Tongue (tissue), 2 donors: ENCODE data around the gene INVS. TPM values are rescaled to one million over a fixed set of nuclear protein-coding genes. Genes with fewer than 3 reads are reported as not detected.
"Not testable (repeated sequence)": the region's sequence is repeated elsewhere in the genome, so short reads cannot be mapped to it uniquely, and the experiment has no call there.

ENCODE experiments used
- DNase-seq: peaks from one replicate; pipeline ENCODE4 v3.0.0-alpha.2; 2015
- total RNA-seq: library from RNA; depleted of rRNA; stranded (reverse); fragments of >200 nt; gene quantifications from one replicate; pipeline ENCODE4 v1.2.3, GENCODE V29; 2014

INVS gene
- total RNA-seq, 1 donor from 2014 or later, result 33.7 TPM

DNA sequence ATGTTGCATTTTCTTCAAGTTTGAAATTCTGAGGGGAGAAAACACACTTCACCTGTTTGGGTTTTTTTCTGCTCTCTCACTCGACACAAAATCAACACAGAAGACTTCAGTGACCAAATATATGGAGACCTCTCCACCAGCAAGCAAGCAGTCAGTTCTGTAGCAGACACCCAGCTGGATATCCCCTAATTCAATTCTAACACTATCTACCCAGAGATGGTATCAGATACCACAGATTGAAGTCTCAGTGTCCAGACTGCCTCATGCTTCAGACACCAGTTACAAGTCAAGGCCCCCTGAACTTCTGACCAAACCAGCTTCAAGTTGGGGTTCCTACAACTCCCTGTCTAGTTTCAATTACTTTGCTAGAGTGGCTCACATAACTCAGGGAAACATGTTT, 97.8 kb downstream of the INVS start:
- no peak for DNase-seq

DNA sequence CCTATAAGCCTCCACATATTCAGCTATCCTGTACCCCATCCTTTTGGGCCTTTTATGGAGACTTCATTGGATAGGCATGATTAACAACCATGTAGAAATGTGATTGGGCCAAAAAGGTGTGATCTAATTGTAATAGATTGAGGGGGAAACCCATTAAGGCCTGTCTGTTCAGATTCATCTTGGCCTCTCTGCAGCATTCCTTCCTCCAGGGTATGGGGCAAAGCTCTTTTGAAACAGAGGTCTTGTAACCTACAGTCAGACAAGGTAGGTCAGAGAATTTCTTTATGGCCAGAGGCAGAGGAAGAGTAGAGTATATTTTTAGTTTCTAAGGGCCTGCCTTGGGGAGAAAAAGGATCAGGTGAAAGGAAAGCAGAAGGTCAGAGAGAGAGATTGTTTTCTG, 98.5 kb downstream of the INVS start:
- no peak for DNase-seq

DNA sequence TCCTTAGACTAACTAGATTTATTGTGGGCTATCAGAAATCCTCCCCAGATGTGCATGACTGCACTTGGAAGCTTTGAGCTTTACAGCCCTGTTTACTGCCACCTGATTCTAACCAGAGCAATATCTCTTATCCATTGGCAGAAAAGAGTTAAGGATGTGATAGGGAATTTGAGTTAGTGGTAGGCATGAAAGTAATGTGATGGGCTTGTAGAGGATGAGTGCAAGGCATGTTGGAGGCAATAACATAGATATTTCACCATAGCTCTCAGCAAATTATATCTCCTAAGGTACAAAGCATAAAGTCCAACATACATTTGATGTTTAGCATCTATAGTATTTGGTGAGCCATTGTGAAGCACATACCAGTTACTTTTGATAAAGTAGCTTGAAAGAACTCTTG, 103.8 kb downstream of the INVS start:
- no peak for DNase-seq

DNA sequence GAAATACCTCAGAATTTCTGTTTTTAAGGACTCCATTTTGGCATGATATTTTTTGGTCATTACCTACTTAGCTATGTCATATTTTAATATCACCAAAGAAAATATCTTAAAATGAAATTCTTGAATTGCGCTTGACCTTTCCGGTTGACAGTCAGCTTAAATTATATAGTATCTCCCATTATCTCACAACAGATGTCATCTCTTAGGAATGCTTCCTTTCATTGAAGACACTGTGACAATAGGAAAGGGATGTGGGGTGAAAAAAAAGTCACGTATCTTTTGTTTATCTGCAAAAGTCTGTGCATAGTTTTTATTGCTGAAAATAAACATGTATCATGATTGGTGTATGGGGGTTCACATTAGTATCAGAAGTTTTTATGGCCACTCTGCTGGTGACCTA, 105.8 kb downstream of the INVS start:
- no peak for DNase-seq

DNA sequence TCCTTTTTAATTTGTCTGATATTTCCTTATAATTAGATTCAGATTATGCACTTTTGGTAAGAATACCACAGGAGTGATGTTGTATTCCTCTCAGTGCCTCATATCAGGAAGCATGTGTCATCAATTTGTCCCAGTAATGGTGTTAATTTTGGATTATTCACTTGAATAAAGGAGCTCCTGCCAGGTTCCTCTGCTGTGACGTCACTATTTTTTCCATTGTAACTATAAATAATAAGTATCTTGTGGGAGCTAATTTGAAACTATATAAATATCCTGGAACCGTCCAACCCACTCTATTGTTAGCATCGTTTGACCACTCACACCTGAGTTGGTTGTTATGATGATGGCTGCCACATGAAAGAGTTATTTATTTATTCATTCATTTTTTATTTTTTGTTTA, 107.9 kb downstream of the INVS start:
- DNase-seq, result no peak

DNA sequence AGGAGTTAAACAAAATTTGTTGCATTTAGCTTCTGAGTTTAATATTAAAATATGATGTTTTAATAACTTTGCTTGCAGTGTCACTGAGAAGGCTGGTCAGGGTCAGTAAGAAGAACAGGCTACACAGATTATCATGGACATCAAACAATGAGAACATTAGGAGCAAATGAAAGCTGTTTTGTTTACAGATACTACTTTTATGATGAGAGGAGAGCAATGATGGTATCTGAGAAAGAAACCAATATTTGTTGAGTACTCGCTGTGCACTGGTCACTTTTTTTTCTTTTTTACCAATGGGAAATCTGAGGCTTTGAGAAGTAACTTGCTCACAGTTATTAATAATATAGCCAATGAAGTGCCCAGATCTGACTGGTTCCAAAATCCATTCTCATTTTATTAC, 109.6 kb downstream of the INVS start:
- no peak for DNase-seq

DNA sequence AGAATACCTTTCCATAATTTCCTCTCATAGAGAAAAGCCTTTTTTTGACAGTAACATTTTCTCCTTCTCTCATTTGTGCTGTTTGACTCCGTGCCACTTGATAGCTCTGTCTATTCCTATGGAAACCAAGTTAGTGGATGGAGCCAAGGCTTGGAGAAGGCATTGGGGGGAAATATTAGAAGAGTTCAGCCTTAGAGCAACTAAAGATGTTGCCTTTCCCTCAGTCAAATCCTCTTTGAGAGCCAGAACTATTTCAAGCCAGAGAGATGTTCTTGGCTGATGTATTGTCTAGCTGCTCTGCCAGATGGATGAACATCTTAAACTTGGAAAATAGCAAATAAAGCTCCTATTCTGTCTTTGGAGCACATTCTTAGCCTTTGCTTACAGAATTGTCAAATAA, 112.4 kb downstream of the INVS start:
- DNase-seq, result peak; percentile 66

DNA sequence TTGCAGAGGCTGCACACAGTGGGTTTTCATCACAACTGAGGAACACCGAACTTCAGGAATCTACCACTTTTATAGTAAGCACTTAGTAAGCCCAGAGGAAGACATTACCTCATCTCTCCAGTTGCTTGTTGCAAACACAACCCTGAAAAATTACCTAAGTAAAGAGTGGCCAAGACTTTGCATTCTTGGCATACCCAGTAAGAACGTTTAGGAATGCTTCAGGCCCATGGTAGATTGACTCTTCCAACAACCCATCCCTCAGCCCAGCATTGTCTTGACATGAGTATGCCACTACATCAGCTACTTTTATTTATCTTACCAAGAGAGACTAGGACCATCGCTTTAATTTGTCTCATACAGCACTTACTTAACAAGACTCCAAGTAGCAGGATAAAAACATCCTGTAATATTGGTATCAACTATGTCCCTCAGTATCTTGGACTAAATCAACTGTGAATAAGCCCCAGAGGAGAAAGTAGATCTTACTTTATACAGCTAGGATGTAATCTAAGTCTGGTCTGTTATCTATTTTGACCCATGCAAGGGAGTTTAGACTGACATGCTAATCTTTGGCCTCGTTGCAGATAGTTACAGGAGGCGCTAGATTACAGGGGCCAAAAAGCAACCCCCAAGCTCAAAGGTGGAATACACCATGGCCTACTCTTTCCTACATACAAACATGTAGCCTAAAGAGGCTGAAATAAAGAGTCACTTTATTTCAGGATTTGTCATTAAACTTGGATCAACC, 114.9 kb downstream of the INVS start:
- no peak for DNase-seq

DNA sequence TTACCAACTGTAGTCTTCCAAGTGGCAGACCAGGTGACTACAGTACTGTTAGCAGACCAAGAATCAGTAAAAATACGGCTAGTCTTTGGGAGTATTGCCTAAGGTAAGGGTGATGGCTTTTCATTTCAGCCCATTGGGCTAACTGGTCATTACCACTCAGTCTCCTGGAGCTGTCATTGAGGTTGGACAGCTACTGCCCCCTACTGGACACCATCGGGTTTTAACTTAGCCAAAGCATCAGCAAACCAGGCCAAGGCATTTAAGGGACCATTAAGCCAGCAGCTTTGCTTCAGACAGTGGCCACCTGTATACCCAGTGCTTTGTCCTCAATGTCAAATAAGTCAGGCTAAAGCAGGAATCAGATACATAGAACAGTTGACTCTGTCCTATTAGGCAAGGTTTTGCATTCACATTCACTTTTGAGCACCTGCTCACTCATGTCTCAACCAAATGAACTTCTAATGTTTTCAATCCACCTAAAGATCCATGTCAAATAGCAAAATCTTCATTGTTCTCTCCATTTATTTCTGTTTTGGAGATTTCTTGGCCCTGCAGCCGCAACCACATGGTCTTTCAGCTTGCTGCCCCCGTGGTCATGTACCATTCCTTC, 117.2 kb downstream of the INVS start:
- peak; percentile 35 for DNase-seq

DNA sequence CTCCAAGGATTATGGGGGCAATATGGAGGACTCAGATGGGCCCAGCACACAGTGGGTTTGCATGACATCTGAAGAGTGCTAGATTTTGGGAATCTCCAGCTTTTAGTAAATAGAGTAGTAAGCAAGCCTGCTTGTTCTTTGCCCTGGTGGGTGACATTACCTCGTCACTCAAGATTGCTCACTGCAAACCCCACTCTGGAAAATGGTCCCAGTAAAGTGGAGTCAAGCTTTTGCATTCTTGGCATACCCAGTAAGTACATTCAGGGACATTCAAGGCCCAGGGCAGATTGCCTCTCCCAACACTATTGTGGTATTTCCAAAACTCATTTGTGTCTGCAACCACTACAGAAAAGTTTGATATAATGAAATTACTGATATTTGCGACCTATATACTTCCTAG, 118.5 kb downstream of the INVS start:
- DNase-seq, result no peak

DNA sequence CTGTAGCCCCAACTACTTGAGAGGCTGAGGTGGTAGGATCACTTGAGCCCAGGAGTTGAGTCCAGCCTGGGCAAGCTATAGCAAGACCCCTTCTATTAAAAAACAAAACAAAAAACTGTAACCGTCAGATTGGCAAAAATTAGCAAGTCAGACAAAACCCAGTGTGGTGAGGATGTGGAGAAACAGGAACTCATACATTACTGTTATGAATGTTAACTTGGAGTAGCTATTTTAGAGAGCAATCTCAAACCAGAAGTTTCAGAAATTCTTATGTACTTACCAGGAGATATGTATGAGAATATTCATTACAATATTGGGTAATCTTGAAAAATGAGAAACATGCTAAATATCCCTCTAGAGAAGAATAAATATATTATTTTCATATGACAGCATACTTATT, 120.3 kb downstream of the INVS start:
- no peak for DNase-seq

DNA sequence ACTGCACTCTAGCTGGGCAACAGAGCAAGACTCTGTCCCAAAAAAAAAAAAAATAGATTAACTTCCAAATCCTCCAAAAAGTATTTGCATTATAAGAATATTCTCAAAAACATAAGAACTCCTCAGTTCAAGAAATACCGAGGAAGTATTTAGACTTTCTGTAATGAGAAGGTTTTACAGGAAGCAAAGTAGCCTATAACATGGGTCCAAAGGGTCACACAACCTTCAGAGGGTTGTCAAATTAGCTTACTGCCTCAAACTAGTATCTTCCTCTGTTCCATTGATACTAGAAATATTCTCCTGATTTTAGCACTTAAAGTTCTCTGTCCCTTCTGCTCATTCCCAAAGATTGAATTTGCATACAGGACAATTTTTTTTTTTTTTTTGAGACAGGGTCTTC, 121.9 kb downstream of the INVS start:
- DNase-seq, result no peak

DNA sequence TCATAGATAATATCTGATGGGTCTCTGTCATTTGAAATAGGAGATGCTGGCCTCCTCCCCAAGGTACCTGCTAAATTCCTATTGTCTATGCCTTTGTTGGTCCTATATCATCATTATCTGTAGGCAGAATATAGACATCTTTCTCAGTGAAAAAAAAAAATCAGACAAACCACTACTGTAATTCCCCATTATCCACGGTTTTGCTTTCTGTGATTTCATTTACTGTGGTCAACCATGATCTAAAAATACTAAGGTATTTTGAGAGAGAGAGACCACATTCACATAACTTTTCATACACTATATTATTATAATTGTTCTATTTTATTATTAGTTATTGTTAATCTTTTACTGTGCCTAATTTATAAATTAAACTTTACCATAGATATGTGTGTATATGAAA, 122.5 kb downstream of the INVS start:
- no peak for DNase-seq

DNA sequence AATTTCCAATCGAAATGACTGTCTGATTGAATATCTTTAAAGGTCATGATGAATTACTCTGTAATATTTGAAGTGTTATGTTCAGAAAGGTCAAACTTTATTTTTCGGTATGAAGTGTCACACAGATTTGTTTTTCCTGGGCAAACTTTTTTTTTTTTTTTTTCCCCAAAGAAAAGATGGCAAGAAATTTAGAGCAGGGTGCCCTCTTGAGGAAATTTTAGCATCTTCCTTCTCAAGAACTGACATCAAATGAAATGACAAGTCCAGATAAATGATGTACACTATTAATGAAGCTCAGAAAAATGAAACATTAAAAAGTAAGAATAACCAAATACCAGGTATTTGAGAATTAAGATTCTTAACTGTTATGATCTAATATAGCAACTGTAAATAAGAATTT, 123.6 kb downstream of the INVS start:
- peak; percentile 75 for DNase-seq

DNA sequence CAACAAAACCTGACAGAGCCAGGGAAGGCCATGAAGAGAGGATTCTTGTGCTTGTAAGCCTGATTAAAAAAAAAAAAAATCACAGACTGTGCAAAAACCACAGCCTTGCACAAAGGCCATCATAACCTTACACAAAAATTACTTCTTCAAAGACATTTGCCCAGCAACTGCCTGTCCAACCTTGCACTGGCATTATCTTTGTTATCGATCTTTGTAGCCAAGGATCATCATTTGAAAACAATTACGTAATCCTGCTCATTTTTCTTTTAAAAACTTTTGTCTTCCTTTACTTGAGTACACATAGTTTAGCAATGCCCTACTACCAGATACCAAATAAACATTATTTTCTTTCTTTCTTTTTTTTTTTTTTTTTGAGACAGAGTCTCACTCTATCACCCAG, 128.6 kb downstream of the INVS start:
- no peak for DNase-seq

DNA sequence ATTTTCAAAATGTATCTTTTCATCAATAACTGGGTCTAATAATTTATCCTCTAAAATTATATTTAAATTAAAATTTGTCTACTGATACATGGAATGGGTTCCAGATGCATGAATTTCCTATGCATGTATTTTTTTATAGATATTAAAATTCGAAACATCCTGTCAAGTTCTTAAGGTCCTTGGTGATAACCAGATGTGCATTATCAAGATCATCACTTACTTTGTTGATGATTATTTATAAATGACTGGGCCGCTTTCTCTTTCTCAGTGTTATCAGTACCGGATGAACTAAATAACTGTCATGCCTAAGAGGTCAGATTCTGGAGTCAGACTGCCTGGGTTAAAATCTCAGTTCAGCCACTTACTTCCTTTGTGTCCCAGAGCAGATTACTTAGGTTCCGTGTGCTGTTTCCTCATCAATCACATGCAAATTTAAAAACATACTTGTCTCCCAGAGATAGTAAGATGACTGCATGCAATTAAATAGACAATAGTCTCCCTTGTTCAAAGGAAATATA, 129.4 kb downstream of the INVS start:
- no peak for DNase-seq

DNA sequence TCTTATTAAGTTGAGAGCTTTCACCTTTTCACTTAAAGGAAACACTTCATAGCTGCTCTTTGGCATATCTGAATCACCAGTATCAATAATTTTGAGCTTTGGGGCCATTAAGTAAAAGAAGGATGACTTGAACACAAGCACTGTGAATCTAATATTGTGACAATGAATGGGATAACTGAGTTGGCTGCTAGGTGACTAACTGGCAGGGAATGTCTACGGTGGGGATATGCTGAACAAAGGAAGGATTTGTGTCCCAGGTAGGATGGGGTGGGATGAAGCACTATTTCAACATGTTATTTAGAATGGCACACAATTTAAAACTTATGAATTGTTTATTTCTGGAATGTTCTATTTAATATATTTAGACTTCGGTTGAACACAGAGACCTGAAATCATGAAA, 130.1 kb downstream of the INVS start:
- DNase-seq, result no peak

DNA sequence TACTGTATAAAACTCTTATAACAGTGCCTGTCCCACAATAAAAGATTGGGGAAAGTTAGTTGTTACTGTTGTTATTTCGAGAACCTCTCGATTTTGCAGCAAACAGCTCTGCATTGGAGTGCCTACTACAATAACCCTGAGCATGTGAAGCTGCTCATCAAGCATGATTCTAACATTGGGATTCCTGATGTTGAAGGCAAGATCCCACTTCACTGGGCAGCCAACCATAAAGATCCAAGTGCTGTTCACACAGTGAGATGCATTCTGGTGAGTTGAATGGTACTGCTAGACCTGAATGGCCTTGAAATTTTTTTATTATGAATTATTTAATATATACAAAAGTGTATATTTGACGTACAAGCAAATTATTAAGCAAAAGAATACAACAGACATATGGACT, 130.5 kb downstream of the INVS start:
- DNase-seq, result no peak

DNA sequence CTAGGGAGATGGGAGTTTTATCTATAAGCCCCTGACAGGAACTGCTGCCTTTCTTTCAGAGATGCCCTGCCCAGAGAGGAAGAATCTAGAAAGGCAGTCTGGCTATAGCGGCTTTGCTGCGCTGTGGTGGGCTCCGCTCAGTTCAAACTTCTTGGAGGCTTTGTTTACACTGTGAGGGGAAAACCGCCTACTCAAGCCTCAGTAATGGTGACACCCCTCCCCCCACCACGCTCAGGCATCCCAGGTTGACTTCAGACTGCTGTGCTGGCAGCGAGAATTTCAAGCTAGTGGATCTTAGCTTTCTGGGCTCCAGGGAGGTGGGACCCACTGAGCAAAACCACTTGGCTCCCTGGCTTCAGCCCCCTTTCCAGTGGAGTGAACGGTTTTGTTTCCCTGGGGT, 137.9 kb downstream of the INVS start:
- not testable (repeated sequence) for DNase-seq

DNA sequence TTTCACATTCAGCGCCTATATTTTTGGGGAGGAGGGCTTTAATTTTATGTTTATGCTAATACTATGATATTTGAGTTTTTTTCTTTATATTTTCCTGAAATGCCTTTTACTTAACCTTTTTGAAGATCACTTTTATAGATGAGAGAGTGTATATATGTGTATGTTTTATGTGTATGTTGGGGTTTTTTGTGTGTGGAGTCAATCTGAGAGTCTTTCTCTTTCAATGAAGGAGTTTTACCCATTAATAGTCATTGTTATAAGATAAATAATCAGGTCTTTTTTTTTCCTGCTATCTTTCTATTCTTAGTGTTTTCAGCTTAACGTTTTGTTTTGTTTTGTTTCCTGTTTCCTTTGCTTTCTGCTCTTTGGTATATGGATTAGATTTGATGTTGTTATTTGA, 141.5 kb downstream of the INVS start:
- DNase-seq, result no peak

DNA sequence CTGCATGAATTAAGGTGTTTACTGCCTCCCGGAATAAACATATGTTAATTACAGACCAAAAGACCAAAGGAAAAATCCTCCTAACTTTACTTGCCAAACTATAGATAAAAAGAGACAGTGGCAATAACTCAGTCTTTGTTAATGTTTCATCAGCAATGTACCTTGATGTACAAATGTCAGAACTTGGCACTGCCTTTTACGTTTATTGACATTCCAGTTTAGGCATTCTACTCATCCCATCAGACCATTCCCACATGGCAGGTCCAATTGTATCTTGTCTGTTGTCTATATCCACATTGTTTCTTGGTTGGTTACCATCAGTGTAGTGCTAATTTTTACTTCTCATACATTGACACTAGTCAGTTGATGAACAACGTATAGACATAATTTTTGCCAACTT, 168.2 kb downstream of the INVS start:
- DNase-seq, result no peak

DNA sequence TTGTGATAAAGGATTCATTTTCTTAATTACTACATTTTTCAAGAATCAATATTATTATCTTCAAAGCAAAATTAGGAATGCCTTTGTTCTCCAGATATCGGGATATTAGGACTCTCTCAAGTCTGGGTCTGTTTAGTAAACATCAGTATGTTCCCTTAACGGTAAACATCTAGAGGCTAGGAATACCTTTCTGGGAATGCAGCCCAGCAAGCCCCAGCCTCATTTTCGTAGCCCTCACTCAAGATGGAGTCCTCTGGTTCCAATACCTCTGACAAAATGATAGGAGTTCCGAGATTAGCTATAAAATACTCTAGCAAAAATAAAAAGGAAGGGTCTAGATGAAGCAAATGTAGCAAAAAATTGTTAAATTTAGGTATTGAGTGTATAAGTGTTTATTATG, 169.2 kb downstream of the INVS start:
- DNase-seq, result no peak

DNA sequence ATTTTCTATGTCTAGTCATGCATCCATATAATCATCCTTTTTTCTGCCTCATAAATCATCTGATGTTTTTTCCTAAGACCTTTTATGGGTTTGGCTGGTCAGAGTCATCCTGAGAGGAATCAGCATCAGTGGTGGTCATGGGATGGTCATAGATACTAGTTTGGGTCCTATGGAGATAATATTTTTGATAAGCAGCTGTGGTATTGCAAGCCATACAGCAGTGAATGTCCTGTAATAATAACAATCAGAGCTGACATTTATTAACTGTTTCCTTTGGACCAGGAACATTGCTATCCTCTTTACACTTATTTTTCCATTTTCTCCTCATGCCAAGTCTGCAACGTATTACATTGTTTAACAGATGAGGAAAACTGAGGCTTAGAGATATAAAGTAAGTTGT, 170.6 kb downstream of the INVS start:
- DNase-seq, result no peak
